Activated T-cell treated with anti-CD3 and anti-CD28 coated beads for 24 hours (primary cell): Measurements from ENCODE around the gene HYAL3.
A peak's percentile ranks its signal among the peaks of the same experiment; 100 is the strongest.
"Not testable (repeated sequence)": the region's sequence is repeated elsewhere in the genome, so short reads cannot be mapped to it uniquely, and the experiment has no call there.

Experiments used
- DNase-seq: peaks from one replicate; pipeline ENCODE4 v3.0.0-alpha.2; 2020; ENCODE audit warnings: low read depth

HYAL3 gene

GRCh38 chr3:50270422-50271224 lies 28.6 kb downstream of the HYAL3 start:
- no peak for DNase-seq

DNA sequence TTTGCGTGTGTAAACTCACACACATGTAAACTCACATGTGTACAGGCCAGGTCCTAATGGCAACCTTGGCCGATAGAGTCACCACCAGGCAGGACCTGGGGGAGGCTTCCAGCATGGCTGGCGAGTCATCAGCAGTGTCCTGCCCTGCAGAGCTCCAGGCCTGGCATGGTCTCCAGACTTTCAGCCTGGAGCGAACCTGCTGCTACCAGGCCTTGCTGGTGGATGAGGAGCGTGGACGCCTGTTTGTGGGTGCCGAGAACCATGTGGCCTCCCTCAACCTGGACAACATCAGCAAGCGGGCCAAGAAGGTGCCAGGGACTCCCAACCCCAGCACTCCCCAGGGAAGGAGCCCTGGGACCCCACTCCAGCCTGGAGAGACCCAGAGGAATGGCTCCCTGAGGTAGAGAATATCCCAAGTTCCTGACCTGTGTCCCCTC lies 29.2 kb downstream of the HYAL3 start:
- DNase-seq, result no peak

GRCh38 chr3:50269460-50269859 lies 29.7 kb downstream of the HYAL3 start:
- DNase-seq, result no peak

DNA sequence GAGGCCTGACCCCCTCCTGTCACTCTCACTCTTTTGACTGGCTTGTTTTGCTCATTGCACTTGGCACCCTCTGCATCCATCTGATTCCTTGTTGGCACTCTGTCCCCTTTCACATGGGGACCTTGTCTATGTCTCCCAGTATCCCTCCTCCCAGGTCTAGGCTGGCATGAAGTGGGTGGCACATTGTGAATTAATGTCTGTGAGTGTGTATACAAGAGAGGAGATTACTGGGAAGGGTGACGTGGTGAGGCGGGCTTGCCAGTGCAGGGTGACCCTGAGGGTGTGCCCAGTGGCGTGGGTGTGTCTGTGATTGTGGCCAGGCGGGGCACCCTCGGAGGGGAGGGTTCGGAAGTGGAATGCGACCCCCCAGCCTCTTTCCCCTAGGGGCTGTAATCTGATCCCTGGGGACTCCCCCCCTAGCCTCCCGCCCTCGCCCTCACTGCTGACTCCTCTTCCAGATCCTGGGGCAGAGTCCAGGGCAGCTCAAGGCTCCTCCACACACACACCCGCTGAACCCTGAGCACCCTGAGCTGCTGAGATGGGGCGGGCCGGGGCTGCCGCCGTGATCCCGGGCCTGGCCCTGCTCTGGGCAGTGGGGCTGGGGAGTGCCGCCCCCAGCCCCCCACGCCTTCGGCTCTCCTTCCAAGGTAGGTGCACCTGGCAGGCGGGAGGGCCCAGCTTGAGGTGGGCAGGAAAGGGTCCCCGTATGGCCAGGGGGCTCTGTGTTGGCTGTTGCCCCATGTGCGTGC lies 30.3 kb downstream of the HYAL3 start, which contains the start of gene SEMA3B:
Gene SEMA3B, plus strand, starts transcription at position 445 of the 749 bp plus-strand sequence. Its CDS starts 94 bp downstream, at position 539.
- DNase-seq, result no peak

DNA sequence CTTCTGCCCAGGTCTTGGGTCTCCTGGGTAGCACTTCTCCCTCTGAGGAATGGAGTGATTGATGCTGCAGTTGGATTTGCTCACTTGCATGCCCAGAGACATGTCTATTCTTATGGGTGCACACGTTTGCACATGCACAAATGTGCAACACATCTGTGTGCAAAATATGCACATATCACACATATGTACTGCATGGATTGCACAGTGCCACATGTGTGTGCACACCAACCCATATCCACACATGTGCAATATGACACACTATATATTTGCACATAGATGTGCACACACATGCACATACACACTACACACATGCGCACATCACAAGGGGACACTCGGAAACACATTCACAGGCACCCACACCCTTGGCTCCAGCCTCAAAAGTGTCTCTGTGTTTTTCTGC lies 30.9 kb downstream of the HYAL3 start:
- no peak for DNase-seq

DNA sequence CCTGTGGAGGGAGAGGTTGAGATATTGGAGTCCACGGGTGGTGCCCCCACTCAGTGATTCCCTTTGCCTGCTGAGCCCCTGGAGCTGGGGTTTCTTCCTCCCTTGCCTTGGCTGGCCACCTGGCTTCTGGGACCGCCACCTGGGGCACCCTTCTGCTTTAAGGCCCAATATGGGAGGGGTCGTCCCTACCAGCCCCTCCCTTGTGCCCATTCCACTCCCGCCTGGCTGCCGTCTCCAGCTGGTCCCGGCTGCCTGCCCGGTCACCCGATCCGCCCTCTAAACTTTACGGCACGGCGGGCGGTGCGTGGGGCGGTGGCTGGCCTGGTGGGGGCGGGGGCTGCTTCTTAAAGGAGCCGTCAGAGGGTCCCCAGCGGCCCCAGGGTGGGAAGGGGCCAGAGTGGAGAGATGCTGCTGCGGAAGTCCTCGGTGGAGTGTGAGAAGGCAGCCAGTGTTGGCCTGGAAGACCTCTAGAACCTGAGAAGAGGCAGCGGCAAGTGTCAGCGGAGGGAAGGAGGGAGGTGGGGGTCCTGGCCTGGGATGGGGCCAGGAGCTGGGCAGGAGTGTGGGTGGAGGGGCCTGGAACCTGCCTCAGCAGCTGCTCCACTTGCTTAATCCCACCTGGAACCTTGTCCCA lies 31.8 kb downstream of the HYAL3 start:
- no peak for DNase-seq

GRCh38 chr3:50266836-50267235 lies 32.4 kb downstream of the HYAL3 start:
- DNase-seq, result no peak

DNA sequence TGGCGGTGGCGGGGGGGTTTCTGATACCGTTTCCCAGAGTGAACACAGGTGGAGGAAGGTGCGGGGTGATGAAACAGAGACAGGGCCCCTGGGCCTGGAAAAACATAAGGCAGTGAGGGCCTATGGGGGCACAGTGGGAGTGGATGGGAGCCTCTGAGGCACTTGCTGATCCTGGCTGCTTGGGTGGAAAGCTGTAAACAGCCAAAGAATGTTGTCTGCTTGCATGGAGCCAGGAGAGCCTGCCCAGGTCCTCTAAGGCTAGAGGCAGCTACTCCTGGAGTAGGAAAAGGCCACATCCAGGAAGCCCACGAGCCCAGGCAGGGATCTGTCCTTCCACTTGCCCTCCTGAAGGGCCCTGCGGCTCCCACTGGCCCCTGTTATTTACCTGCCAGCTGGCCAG lies 33.2 kb downstream of the HYAL3 start:
- no peak for DNase-seq

- DNase-seq, result no peak
Measured at GRCh38 chr3:50265571-50265970, 33.6 kb downstream of the HYAL3 start.

- no peak for DNase-seq
Measured at GRCh38 chr3:50264964-50265485, 34.2 kb downstream of the HYAL3 start.

DNA sequence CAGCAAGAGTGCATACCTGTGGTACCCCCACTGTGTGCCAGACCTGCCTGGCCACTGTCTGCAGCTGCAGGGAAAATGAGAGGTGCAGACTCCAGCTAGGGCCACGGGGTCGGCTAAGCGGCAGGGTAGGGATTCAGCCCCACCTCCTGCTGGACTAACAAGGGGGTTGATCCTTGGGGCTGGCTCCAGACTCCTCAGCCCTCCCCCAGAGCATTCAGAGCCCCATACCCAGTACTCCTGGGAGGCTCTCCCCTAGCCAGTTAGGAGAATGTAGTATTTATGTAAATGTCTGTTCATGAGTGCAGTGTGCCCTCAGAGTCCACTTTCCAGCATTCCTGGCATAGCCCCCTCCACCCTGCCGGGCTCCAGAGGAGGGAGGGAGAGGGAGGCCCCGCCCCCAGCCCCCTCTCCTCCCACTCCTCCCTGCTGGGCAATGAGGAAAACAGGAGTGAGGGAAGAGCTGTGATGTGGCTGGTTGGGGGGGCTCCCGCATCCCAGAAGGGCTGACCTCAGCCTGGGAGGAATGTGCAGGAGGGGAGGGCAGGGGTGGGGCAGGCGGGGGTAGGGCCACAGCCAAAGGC lies 34.7 kb downstream of the HYAL3 start:
- DNase-seq, result no peak

- DNase-seq, result no peak
Measured at GRCh38 chr3:50263478-50264382, 35.5 kb downstream of the HYAL3 start.

GRCh38 chr3:50262778-50263177 lies 36.4 kb downstream of the HYAL3 start:
- no peak for DNase-seq

- DNase-seq, result not testable (repeated sequence)
Measured at GRCh38 chr3:50262200-50262599, 37.0 kb downstream of the HYAL3 start.

- DNase-seq, result no peak
Measured at GRCh38 chr3:50261505-50261904, 37.7 kb downstream of the HYAL3 start.

- no peak for DNase-seq
Measured at GRCh38 chr3:50260942-50261441, 38.2 kb downstream of the HYAL3 start.

GRCh38 chr3:50260027-50260941 lies 38.9 kb downstream of the HYAL3 start:
- DNase-seq, result peak; percentile 82

GRCh38 chr3:50259432-50260026 lies 39.7 kb downstream of the HYAL3 start:
- no peak for DNase-seq

DNA sequence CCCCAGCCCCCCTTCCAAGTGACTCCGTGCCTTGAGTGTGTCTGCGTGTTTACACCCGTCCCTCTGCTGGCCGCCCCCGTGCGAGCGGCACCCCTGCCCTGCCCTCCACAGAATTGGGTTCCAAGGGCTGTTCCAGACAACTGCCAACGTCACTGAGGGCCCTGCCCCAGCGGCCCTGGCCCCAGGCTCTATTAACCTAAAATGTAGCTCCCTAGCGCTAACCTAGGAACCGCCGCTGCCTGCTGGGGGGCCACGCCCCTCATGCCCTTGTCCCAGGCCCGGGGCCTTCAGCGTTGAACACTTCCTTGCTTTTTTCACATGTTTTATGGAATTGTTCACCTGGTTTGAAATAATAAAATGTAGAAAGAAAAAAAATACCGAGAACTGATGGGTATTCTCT lies 40.2 kb downstream of the HYAL3 start:
- DNase-seq, result no peak
